Measurements from ENCODE around the gene C6orf62.
"Not testable (repeated sequence)": the region's sequence is repeated elsewhere in the genome, so short reads cannot be mapped to it uniquely, and the experiment has no call there.

Gene C6orf62

GRCh38 chr6:24719125-24719971 lies at the start of gene C6orf62:
Gene C6orf62, minus strand, starts transcription at chr6:24719154. Its CDS starts 486 bp downstream, at chr6:24718668.
- DNase-seq (ENCODE audit: low spot score), result peak; percentile 49

GRCh38 chr6:24768361-24768760 lies 49.4 kb upstream of the C6orf62 start:
- no peak for DNase-seq (ENCODE audit: low spot score)

- DNase-seq (ENCODE audit: low spot score), result no peak
These were observed 47.9 kb upstream of the C6orf62 start for GRCh38 chr6:24766680-24767462.

GRCh38 chr6:24765968-24766367 lies 47.0 kb upstream of the C6orf62 start:
- not testable (repeated sequence) for DNase-seq (ENCODE audit: low spot score)

GRCh38 chr6:24764833-24765828 lies 46.2 kb upstream of the C6orf62 start:
- not testable (repeated sequence) for DNase-seq (ENCODE audit: low spot score)

- no peak for DNase-seq (ENCODE audit: low spot score)
These were observed 44.6 kb upstream of the C6orf62 start for GRCh38 chr6:24763578-24763977.

GRCh38 chr6:24761851-24762250 lies 42.9 kb upstream of the C6orf62 start:
- DNase-seq (ENCODE audit: low spot score), result no peak

- DNase-seq (ENCODE audit: low spot score), result no peak
These were observed 42.4 kb upstream of the C6orf62 start for GRCh38 chr6:24761193-24761835.

- DNase-seq (ENCODE audit: low spot score), result no peak
These were observed 41.3 kb upstream of the C6orf62 start for GRCh38 chr6:24760210-24760609.

- DNase-seq (ENCODE audit: low spot score), result no peak
These were observed 40.8 kb upstream of the C6orf62 start for GRCh38 chr6:24759718-24760117.

GRCh38 chr6:24757611-24758010 lies 38.7 kb upstream of the C6orf62 start:
- no peak for DNase-seq (ENCODE audit: low spot score)

- no peak for DNase-seq (ENCODE audit: low spot score)
These were observed 36.3 kb upstream of the C6orf62 start for GRCh38 chr6:24755279-24755678.

GRCh38 chr6:24754378-24754777 lies 35.4 kb upstream of the C6orf62 start:
- DNase-seq (ENCODE audit: low spot score), result not testable (repeated sequence)

- no peak for DNase-seq (ENCODE audit: low spot score)
These were observed 34.6 kb upstream of the C6orf62 start for GRCh38 chr6:24753545-24753944.

GRCh38 chr6:24752917-24753492 lies 34.1 kb upstream of the C6orf62 start:
- no peak for DNase-seq (ENCODE audit: low spot score)

GRCh38 chr6:24752503-24752902 lies 33.5 kb upstream of the C6orf62 start:
- DNase-seq (ENCODE audit: low spot score), result no peak

- not testable (repeated sequence) for DNase-seq (ENCODE audit: low spot score)
These were observed 31.9 kb upstream of the C6orf62 start for GRCh38 chr6:24750878-24751277.

- DNase-seq (ENCODE audit: low spot score), result no peak
These were observed 30.3 kb upstream of the C6orf62 start for GRCh38 chr6:24749297-24749696.

GRCh38 chr6:24744911-24745310 lies 26.0 kb upstream of the C6orf62 start:
- no peak for DNase-seq (ENCODE audit: low spot score)

GRCh38 chr6:24743944-24744335 lies 25.0 kb upstream of the C6orf62 start:
- no peak for DNase-seq (ENCODE audit: low spot score)
